Measurements from ENCODE around the gene TNFRSF12A.
A peak's percentile ranks its signal among the peaks of the same experiment; 100 is the strongest.

TNFRSF12A gene

GRCh38 chr16:3045758-3046640 is 25.8 kb downstream of the TNFRSF12A start, which contains the start of gene MMP25:
MMP25 (plus strand) TSS chr16:3046561; CDS start chr16:3046918, 357 bp downstream.
- Histone ChIP-seq H3K9ac (ENCODE audit: low read depth, low read length, poor library complexity, severe bottlenecking) (no peak within 1 kb of the TSS), H3F3A (ENCODE audit: low read depth) (no peaks in the 10 kb centered on the region), H3K79me2 (ENCODE audit: insufficient read depth, low read length) (no peaks in the 10 kb centered on the region), H4K20me1 (ENCODE audit: insufficient read depth, low read length, poor library complexity, severe bottlenecking) (no peaks in the 10 kb centered on the region), H3K36me3 (ENCODE audit: insufficient read depth, low read length) (no peaks in the 10 kb centered on the region), H3K4me1 (ENCODE audit: insufficient read depth, low read length, poor library complexity, severe bottlenecking) (no peaks in the 10 kb centered on the region), H3K4me3 (ENCODE audit: low read length, poor library complexity, severe bottlenecking) (peak within 1 kb of the TSS; percentile 54), H3K4me2 (ENCODE audit: low read depth, low read length, poor library complexity, severe bottlenecking) (peak within 1 kb of the TSS; percentile 46), H3K9me3 (ENCODE audit: insufficient read depth, low read depth, low read length) (no peaks in the 10 kb centered on the region), H3K27me3 (ENCODE audit: insufficient read depth, low read length, poor library complexity, severe bottlenecking) (no peaks in the 10 kb centered on the region), H2AFZ (ENCODE audit: low read length) (no peak within 1 kb of the TSS), H3K9me2 (replicated peaks; ENCODE audit: low read depth, low read length) (no peaks in the 10 kb centered on the region)
- TF ChIP-seq, protein P1, sequence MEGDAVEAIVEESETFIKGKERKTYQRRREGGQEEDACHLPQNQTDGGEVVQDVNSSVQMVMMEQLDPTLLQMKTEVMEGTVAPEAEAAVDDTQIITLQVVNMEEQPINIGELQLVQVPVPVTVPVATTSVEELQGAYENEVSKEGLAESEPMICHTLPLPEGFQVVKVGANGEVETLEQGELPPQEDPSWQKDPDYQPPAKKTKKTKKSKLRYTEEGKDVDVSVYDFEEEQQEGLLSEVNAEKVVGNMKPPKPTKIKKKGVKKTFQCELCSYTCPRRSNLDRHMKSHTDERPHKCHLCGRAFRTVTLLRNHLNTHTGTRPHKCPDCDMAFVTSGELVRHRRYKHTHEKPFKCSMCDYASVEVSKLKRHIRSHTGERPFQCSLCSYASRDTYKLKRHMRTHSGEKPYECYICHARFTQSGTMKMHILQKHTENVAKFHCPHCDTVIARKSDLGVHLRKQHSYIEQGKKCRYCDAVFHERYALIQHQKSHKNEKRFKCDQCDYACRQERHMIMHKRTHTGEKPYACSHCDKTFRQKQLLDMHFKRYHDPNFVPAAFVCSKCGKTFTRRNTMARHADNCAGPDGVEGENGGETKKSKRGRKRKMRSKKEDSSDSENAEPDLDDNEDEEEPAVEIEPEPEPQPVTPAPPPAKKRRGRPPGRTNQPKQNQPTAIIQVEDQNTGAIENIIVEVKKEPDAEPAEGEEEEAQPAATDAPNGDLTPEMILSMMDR (conservative IDR thresholded peaks at IDR 0.05; ENCODE audit: low read length): no peak
- no peak for TF ChIP-seq EZH2phosphoT487 (IDR thresholded peaks at IDR 0.05; ENCODE audit: borderline replicate concordance)

- Histone ChIP-seq H4K20me1 (ENCODE audit: insufficient read depth, low read length, poor library complexity, severe bottlenecking) (no peaks in the 10 kb centered on the region), H3K4me2 (ENCODE audit: low read depth, low read length, poor library complexity, severe bottlenecking) (no peak overlapping the region), H3K36me3 (ENCODE audit: insufficient read depth, low read length) (no peaks in the 10 kb centered on the region), H3K4me3 (ENCODE audit: low read length, poor library complexity, severe bottlenecking) (no peak overlapping the region), H3K9me3 (ENCODE audit: insufficient read depth, low read depth, low read length) (no peaks in the 10 kb centered on the region), H3K9ac (ENCODE audit: low read depth, low read length, poor library complexity, severe bottlenecking) (no peak overlapping the region), H3K27me3 (ENCODE audit: insufficient read depth, low read length, poor library complexity, severe bottlenecking) (no peaks in the 10 kb centered on the region), H3K79me2 (ENCODE audit: insufficient read depth, low read length) (no peaks in the 10 kb centered on the region), H3K9me2 (replicated peaks; ENCODE audit: low read depth, low read length) (no peaks in the 10 kb centered on the region), H2AFZ (ENCODE audit: low read length) (no peak overlapping the region), H3K4me1 (ENCODE audit: insufficient read depth, low read length, poor library complexity, severe bottlenecking) (no peaks in the 10 kb centered on the region), H3F3A (ENCODE audit: low read depth) (no peaks in the 10 kb centered on the region)
- TF ChIP-seq, protein P1 (conservative IDR thresholded peaks at IDR 0.05; ENCODE audit: low read length): no peak
- TF ChIP-seq EZH2phosphoT487 (IDR thresholded peaks at IDR 0.05; ENCODE audit: borderline replicate concordance): no peak
Observed at GRCh38 chr16:3046641-3047386, 26.6 kb downstream of the TNFRSF12A start.

- Histone ChIP-seq H4K20me1 (ENCODE audit: insufficient read depth, low read length, poor library complexity, severe bottlenecking) (no peaks in the 10 kb centered on the region), H3K36me3 (ENCODE audit: insufficient read depth, low read length) (no peaks in the 10 kb centered on the region), H3K9me2 (replicated peaks; ENCODE audit: low read depth, low read length) (no peaks in the 10 kb centered on the region), H3K4me1 (ENCODE audit: insufficient read depth, low read length, poor library complexity, severe bottlenecking) (no peaks in the 10 kb centered on the region), H3K9ac (ENCODE audit: low read depth, low read length, poor library complexity, severe bottlenecking) (no peak overlapping the region), H3K79me2 (ENCODE audit: insufficient read depth, low read length) (no peaks in the 10 kb centered on the region), H3K4me3 (ENCODE audit: low read length, poor library complexity, severe bottlenecking) (no peak overlapping the region), H3K27me3 (ENCODE audit: insufficient read depth, low read length, poor library complexity, severe bottlenecking) (no peaks in the 10 kb centered on the region), H3F3A (ENCODE audit: low read depth) (no peaks in the 10 kb centered on the region), H2AFZ (ENCODE audit: low read length) (no peak overlapping the region), H3K9me3 (ENCODE audit: insufficient read depth, low read depth, low read length) (no peaks in the 10 kb centered on the region), H3K4me2 (ENCODE audit: low read depth, low read length, poor library complexity, severe bottlenecking) (no peak overlapping the region)
- TF ChIP-seq EZH2phosphoT487 (IDR thresholded peaks at IDR 0.05; ENCODE audit: borderline replicate concordance): no peak
- TF ChIP-seq, protein P1 (conservative IDR thresholded peaks at IDR 0.05; ENCODE audit: low read length): no peak
Observed at GRCh38 chr16:3047387-3047720, 27.2 kb downstream of the TNFRSF12A start.
